Thyroid gland (tissue), 4 donors: ENCODE measurements around the gene ZNF506. TPM values are rescaled to one million over a fixed set of nuclear protein-coding genes. Genes with fewer than 3 reads are reported as not detected.
"Not testable (repeated sequence)": the region's sequence is repeated elsewhere in the genome, so short reads cannot be mapped to it uniquely, and the experiment has no call there.

Experiments
- DNase-seq, 2 donors: peaks; one replicate each; pipeline ENCODE4 v3.0.0-alpha.2; 2019
- H3K27ac ChIP-seq, 3 donors: fragments of 200-600 bp; sonication (generic); 1 replicate in 2 of 3; 2 replicates in 1 of 3; pipeline ENCODE4 v1.5.1; 2016 to 2019; ENCODE audit warnings: mild to moderate bottlenecking in 1 of 3, moderate library complexity in 1 of 3
- H3K27me3 ChIP-seq: fragments of 200-600 bp; sonication (generic); one replicate; pipeline ENCODE4 v1.5.1; 2019
- H3K36me3 ChIP-seq, 2 donors: fragments of 200-600 bp; sonication (generic); one replicate each; pipeline ENCODE4 v1.5.1; 2016 to 2019
- H3K4me1 ChIP-seq, 2 donors: fragments of 200-600 bp; sonication (generic); one replicate each; pipeline ENCODE4 v1.5.1; 2017 to 2019
- H3K4me3 ChIP-seq, 3 donors: fragments of 200-600 bp; sonication (generic); replicated peaks in 1 of 3; 1 replicate in 2 of 3; 2 replicates in 1 of 3; pipeline ENCODE4 v1.5.1; 2016; ENCODE audit warnings: mild to moderate bottlenecking in 1 of 3
- H3K9me3 ChIP-seq: fragments of 200-600 bp; sonication (generic); one replicate; pipeline ENCODE4 v1.5.1; 2017
- CTCF ChIP-seq, 6 experiments: fragments of 200-600 bp in 3 of 6; fragments of 450-650 bp in 3 of 6; sonication (generic) in 3 of 6; IDR thresholded peaks; one replicate each; pipeline ENCODE4 v1.5.1; 2016 to 2019; ENCODE audit warnings: antibody characterized with exemption in 6 of 6, mild to moderate bottlenecking in 2 of 6, inconsistent platforms in 1 of 6, moderate library complexity in 1 of 6
- POLR2A ChIP-seq, 2 donors: fragments of 450-650 bp; IDR thresholded peaks; one replicate each; pipeline ENCODE4 v1.6.1; 2017; ENCODE audit warnings: antibody characterized with exemption in 2 of 2, mild to moderate bottlenecking in 2 of 2, moderate library complexity in 1 of 2
- WGBS, 2 donors: methylation state at CpG; one replicate each; pipeline ENCODE4 v1.1.5; 2017; 5-methylcytosine and 5-hydroxymethylcytosine counted together
- intact Hi-C: fragments of 100-400 bp; cut with DNase I; formaldehyde crosslinking; loops from one replicate; pipeline ENCODE4 v1.15.1; 2023
- total RNA-seq, 4 donors: library from RNA; depleted of rRNA; stranded (reverse); fragments of >200 nt; gene quantifications; one replicate each; pipeline ENCODE4 v1.2.3, GENCODE V29; 2016

Gene ZNF506
- total RNA-seq, 4 donors from 2014 or later, result 57.9 to 112 (median 76.5) TPM

GRCh38 chr19:19858751-19859150 is 37.2 kb upstream of the ZNF506 start:
- H3K9me3 ChIP-seq, result no peaks in the 10 kb centered on the region
- H3K4me3 ChIP-seq, result no peak overlapping the region
- intact Hi-C loops, result no loop called here
- no peaks in the 10 kb centered on the region for H3K4me1 ChIP-seq
- H3K36me3 ChIP-seq, result no peaks in the 10 kb centered on the region
- no peak for TF ChIP-seq POLR2A (IDR thresholded peaks at IDR 0.05)
- TF ChIP-seq CTCF (IDR thresholded peaks at IDR 0.05), result no peak
- no peaks in the 10 kb centered on the region for H3K27me3 ChIP-seq
- no peak for DNase-seq
- 97 to 98% methylated on average over 2 of the region's 2 CpGs for WGBS, 2 donors
- no peak overlapping the region for H3K27ac ChIP-seq

GRCh38 chr19:19851740-19852139 is 30.2 kb upstream of the ZNF506 start:
- WGBS, 2 donors, result 51 to 88% methylated on average over 2 of the region's 2 CpGs
- H3K4me3 ChIP-seq, H3K27me3 ChIP-seq, H3K4me1 ChIP-seq, DNase-seq, intact Hi-C loops, H3K36me3 ChIP-seq, H3K9me3 ChIP-seq, H3K27ac ChIP-seq: not testable (repeated sequence)

- no peaks in the 10 kb centered on the region for H3K9me3 ChIP-seq
- H3K27ac ChIP-seq, result no peak overlapping the region
- no peaks in the 10 kb centered on the region for H3K36me3 ChIP-seq
- DNase-seq, result no peak
- H3K4me1 ChIP-seq, result no peaks in the 10 kb centered on the region
- 95 to 96% methylated on average over 6 of the region's 6 CpGs for WGBS, 2 donors
- H3K4me3 ChIP-seq, result no peak overlapping the region
- no peaks in the 10 kb centered on the region for H3K27me3 ChIP-seq
- no peak for TF ChIP-seq POLR2A (IDR thresholded peaks at IDR 0.05)
- intact Hi-C loops, result no loop called here
Observed at GRCh38 chr19:19849056-19849455, 27.5 kb upstream of the ZNF506 start.

GRCh38 chr19:19847781-19848180 is 26.2 kb upstream of the ZNF506 start:
- H3K9me3 ChIP-seq, result no peaks in the 10 kb centered on the region
- no peaks in the 10 kb centered on the region for H3K4me1 ChIP-seq
- no peak overlapping the region for H3K27ac ChIP-seq
- 95% methylated on average over 12 of the region's 12 CpGs for WGBS, 2 donors
- intact Hi-C loops, result no loop called here
- H3K36me3 ChIP-seq, result no peaks in the 10 kb centered on the region
- no peaks in the 10 kb centered on the region for H3K27me3 ChIP-seq
- H3K4me3 ChIP-seq, result no peak overlapping the region
- TF ChIP-seq CTCF (IDR thresholded peaks at IDR 0.05), result no peak
- no peak for TF ChIP-seq POLR2A (IDR thresholded peaks at IDR 0.05)
- DNase-seq, result no peak

- intact Hi-C loops, result loop anchor here (10.0 kb wide), 2 partner anchors 49 to 121 kb away; no protein-coding TSS in a partner anchor
Observed at GRCh38 chr19:19835560-19836038, 14.0 kb upstream of the ZNF506 start.

GRCh38 chr19:19826875-19827274 is 5.3 kb upstream of the ZNF506 start:
- no peaks in the 10 kb centered on the region for H3K4me1 ChIP-seq
- H3K36me3 ChIP-seq, result no peaks in the 10 kb centered on the region
- no peaks in the 10 kb centered on the region for H3K9me3 ChIP-seq
- WGBS, 2 donors, result 92 to 93% methylated on average over 11 of the region's 11 CpGs
- intact Hi-C loops, result no loop called here
- no peak overlapping the region for H3K27ac ChIP-seq
- TF ChIP-seq CTCF (IDR thresholded peaks at IDR 0.05) (no peak), POLR2A (IDR thresholded peaks at IDR 0.05) (no peak)
- DNase-seq, result no peak
- H3K4me3 ChIP-seq, result no peak overlapping the region
- H3K27me3 ChIP-seq, result no peaks in the 10 kb centered on the region

More at GRCh38 chr19:19835560-19836038, 14.0 kb upstream of the ZNF506 start:
- no peaks in the 10 kb centered on the region for H3K4me1 ChIP-seq
- H3K9me3 ChIP-seq, result no peaks in the 10 kb centered on the region
- TF ChIP-seq CTCF (IDR thresholded peaks at IDR 0.05) (no peak), POLR2A (IDR thresholded peaks at IDR 0.05) (no peak)
- DNase-seq, result no peak
- no peaks in the 10 kb centered on the region for H3K36me3 ChIP-seq
- H3K27me3 ChIP-seq, result no peaks in the 10 kb centered on the region
- no peak overlapping the region for H3K4me3 ChIP-seq
- H3K27ac ChIP-seq, result no peak overlapping the region
